Left hindlimb (tissue), 1 donor: ENCODE data around the gene MITF.
A peak's percentile ranks its signal among the peaks of the same experiment; 100 is the strongest.

Experiments
- DNase-seq: peaks from one replicate; pipeline ENCODE4 v3.0.0-alpha.2; 2018

Gene MITF

GRCh38 chr3:69739204-69740102 lies at the start of gene MITF:
Gene MITF, plus strand, starts transcription at chr3:69739464. Its CDS starts 134 bp downstream, at chr3:69739598.
- DNase-seq = peak; percentile 95

- DNase-seq = no peak
Observed at GRCh38 chr3:69691860-69692259, 47.4 kb upstream of the MITF start.

GRCh38 chr3:69692761-69693160 lies 46.5 kb upstream of the MITF start:
- DNase-seq = no peak

GRCh38 chr3:69695443-69695842 lies 43.8 kb upstream of the MITF start:
- DNase-seq = no peak

- DNase-seq = no peak
Observed at GRCh38 chr3:69695933-69696332, 43.3 kb upstream of the MITF start.

- DNase-seq = no peak
Observed at GRCh38 chr3:69696367-69696766, 42.9 kb upstream of the MITF start.

- DNase-seq = no peak
Observed at GRCh38 chr3:69697381-69697780, 41.9 kb upstream of the MITF start.

GRCh38 chr3:69698728-69699127 lies 40.5 kb upstream of the MITF start:
- no peak for DNase-seq

- DNase-seq = no peak
Observed at GRCh38 chr3:69699183-69699582, 40.1 kb upstream of the MITF start.

- no peak for DNase-seq
Observed at GRCh38 chr3:69700949-69701348, 38.3 kb upstream of the MITF start.

- no peak for DNase-seq
Observed at GRCh38 chr3:69710153-69710977, 28.9 kb upstream of the MITF start.

- no peak for DNase-seq
Observed at GRCh38 chr3:69712269-69712668, 27.0 kb upstream of the MITF start.

- DNase-seq = no peak
Observed at GRCh38 chr3:69712933-69713332, 26.3 kb upstream of the MITF start.

- DNase-seq = no peak
Observed at GRCh38 chr3:69715204-69715603, 24.1 kb upstream of the MITF start.

- peak; percentile 31 for DNase-seq
Observed at GRCh38 chr3:69716119-69716518, 23.1 kb upstream of the MITF start.

- no peak for DNase-seq
Observed at GRCh38 chr3:69718866-69719586, 20.2 kb upstream of the MITF start.

GRCh38 chr3:69719587-69720122 lies 19.6 kb upstream of the MITF start:
- no peak for DNase-seq

GRCh38 chr3:69720824-69721223 lies 18.4 kb upstream of the MITF start:
- DNase-seq = no peak

GRCh38 chr3:69723389-69723788 lies 15.9 kb upstream of the MITF start:
- DNase-seq = no peak

GRCh38 chr3:69724722-69725435 lies 14.4 kb upstream of the MITF start:
- no peak for DNase-seq

GRCh38 chr3:69725994-69726571 lies 13.2 kb upstream of the MITF start:
- DNase-seq = no peak
